Stimulated activated CD4-positive, alpha-beta T cell treated with anti-CD3 and anti-CD28 coated beads, Interleukin-12 subunit alpha, Interleukin-12 subunit beta, amount 100 ng/mL, for 24 hours (primary cell): ENCODE results near the gene TUBA1C.

Experiments
- DNase-seq, 2 experiments: peaks; one replicate each; pipeline ENCODE4 v3.0.0-alpha.2; 2020; ENCODE audit warnings: low read depth in 2 of 2

The TUBA1C gene

GRCh38 chr12:49283541-49284429 is 18.9 kb downstream of the TUBA1C start:
- DNase-seq: no peak

- no peak for DNase-seq
These were observed 19.8 kb downstream of the TUBA1C start for GRCh38 chr12:49284672-49285071.

DNA sequence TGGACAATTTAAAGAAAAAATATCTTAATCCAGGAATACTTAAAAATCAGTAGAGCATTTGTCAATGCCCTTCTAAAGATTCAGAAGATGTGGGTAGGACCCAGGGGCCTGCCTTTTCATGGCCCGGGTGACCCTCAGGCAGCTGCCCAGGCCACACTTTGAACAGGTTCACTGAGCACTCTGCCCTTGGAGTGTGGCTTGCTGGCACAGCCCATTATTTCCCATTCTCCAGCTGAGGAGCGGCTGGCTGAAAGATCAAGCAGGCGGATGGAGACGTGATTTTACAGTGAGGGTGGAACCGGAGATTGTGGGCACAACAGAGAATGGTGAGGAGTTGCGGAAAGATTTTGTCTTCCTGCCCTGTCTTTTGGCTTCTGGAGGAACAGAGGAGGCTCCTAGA is 23.0 kb downstream of the TUBA1C start:
- no peak for DNase-seq

GRCh38 chr12:49288412-49288853 is 23.6 kb downstream of the TUBA1C start:
- peak; percentile 37 to 66 for DNase-seq

GRCh38 chr12:49288922-49289555 is 24.2 kb downstream of the TUBA1C start:
- no peak for DNase-seq

GRCh38 chr12:49292729-49293055 is 27.8 kb downstream of the TUBA1C start:
- DNase-seq: no peak

DNA sequence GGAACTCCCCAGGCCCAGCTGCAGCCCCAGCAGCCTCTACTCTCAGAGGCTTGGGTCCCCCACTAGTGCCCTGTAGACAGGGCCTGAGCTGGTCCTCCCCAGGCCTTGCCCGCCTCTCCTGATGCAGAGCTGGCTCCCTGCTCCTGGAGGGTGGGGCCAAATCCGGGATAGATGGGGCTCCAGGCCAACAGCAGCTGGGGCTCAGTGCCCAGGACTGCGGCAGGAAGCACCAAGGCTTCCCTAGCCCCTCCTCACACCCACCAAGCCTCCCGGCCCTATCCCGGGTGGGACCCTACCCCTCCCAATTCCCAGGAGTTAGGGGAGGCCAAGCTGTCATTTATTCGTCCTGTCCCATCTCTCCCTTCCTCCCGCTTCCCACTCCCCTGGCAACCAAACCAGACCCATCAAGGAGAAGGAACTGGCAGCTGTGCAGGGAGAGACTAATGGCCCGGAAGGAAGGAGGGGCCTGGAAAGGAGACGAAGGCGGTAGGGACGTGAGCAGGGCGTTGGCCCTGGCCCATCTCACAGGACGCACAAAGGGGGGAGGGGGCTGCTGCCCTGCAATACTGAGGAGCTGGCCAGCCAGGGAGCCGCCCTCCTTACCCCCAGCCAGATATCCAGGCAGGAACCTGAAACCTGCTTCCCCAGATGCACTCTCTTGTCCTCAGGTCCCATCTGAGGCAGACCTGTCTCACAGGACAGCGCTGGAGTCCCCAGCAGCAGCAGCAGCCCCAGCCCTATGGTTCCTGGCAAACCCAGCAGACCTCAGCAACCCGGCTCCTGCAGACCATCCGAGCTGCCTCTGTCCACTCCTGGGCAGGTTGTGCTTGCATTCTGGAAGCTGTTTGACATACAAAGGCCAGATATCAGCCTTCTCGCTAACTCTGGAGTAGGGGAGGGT is 28.4 kb downstream of the TUBA1C start:
- DNase-seq: no peak

GRCh38 chr12:49294086-49294803 is 29.4 kb downstream of the TUBA1C start:
- DNase-seq: no peak

GRCh38 chr12:49294804-49295081 is 29.9 kb downstream of the TUBA1C start:
- no peak for DNase-seq

- no peak for DNase-seq
These were observed 30.4 kb downstream of the TUBA1C start, which contains the start of gene PRPH for GRCh38 chr12:49295082-49295936. Gene PRPH (plus strand): TSS chr12:49295147. CDS start chr12:49295201, 54 bp downstream.

GRCh38 chr12:49296034-49296835 is 31.4 kb downstream of the TUBA1C start:
- peak; percentile 17 to 61 for DNase-seq

- peak in 1 of 2 experiments; percentile 41 for DNase-seq
These were observed 32.2 kb downstream of the TUBA1C start for GRCh38 chr12:49296836-49297694.

DNA sequence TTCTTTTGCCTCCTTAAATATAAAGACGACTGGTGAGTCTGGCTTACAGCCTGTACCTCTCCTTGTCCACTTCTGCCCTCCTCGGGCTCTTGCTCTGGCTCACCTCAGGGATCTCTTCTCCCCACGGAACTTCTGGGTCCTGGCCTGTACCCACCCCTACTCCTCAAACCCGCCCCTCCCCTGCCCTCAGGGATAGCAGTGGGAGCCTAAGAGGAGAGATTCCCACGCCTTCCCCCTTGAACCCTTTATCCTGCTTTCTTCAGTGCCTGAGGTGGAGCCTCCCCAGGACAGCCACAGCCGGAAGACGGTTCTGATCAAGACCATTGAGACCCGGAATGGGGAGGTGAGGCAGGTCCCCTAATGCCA is 32.8 kb downstream of the TUBA1C start:
- no peak for DNase-seq

DNA sequence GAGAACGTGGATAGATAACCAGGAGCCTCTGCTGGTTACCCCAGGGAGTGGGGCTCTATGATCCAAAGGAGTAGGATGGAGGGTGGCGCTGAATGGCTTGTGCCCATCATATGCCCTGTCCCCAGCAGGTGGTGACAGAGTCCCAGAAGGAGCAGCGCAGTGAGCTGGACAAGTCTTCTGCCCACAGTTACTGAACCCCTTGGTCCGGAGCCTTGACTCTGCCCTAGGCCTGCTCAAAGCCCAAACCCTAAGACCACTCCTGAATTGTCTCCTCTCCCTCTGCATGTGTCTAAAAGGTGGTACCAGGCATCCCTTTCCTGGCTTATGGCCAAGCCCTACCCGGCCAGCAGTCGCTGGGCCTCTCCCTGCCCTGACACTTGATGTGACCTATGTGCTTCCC is 33.3 kb downstream of the TUBA1C start:
- no peak for DNase-seq

- peak in 1 of 2 experiments; percentile 37 for DNase-seq
These were observed 36.9 kb downstream of the TUBA1C start for GRCh38 chr12:49301760-49302159.

GRCh38 chr12:49304161-49304560 is 39.3 kb downstream of the TUBA1C start:
- DNase-seq: no peak

GRCh38 chr12:49305762-49306510 is 41.1 kb downstream of the TUBA1C start:
- no peak for DNase-seq

DNA sequence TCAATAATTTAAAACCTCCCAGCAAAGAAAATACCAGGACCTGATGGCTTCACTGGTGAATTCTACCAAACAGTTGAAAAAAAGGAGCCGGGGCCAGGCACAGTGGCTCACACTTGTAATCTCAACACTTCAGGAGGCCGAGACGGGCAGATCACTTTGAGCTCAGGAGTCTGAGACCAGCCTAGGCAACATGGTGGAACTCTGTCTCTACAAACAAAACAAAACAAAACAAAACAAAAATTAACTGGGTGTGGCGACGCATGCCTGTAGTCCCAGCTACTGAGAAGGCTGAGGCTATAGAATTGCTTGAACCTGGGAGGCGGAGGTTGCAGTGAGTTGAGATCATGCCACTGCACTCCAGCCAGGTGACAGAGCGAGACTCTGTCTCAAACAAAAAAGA is 44.5 kb downstream of the TUBA1C start:
- no peak for DNase-seq
